GM12892 (cell line): ENCODE results near the gene GLE1.

ENCODE experiments used
- POLR2A ChIP-seq: IDR thresholded peaks from 2 replicates; pipeline ENCODE4 v1.6.1; 2011; ENCODE audit warnings: low read depth, low read length, control low read depth
- POLR2AphosphoS5 ChIP-seq: IDR thresholded peaks from 2 replicates; pipeline ENCODE4 v1.6.1; 2011; ENCODE audit warnings: low read depth, low read length, control low read depth
- TAF1 ChIP-seq: IDR thresholded peaks from 2 replicates; pipeline ENCODE4 v1.6.1; 2011; ENCODE audit warnings: low read depth, mild to moderate bottlenecking, control low read depth, low read length, borderline replicate concordance

GRCh38 chr9:128512820-128513219, 8.3 kb downstream of the GLE1 start:
- TF ChIP-seq POLR2AphosphoS5 (no peak), POLR2A (no peak), TAF1 (no peak)
